Osteocyte (in vitro differentiated cells): ENCODE measurements around the gene OR10H2. TPM values are rescaled to one million over a fixed set of nuclear protein-coding genes. Genes with fewer than 3 reads are reported as not detected.

Experiments used
- DNase-seq: peaks from one replicate; pipeline ENCODE4 v3.0.0; 2021; ENCODE audit warnings: mixed read lengths; ENCODE audit not compliant: unreplicated experiment; ENCODE audit errors: extremely low spot score
- H3K27ac Mint-ChIP-seq: one replicate; pipeline ENCODE4 v1.8.0; 2021; ENCODE audit warnings: mild to moderate bottlenecking, mixed read lengths; ENCODE audit not compliant: unreplicated experiment
- H3K27me3 Mint-ChIP-seq: one replicate; pipeline ENCODE4 v1.8.0; 2021; ENCODE audit warnings: mixed read lengths; ENCODE audit not compliant: unreplicated experiment
- H3K36me3 Mint-ChIP-seq: one replicate; pipeline ENCODE4 v1.8.0; 2021; ENCODE audit warnings: mixed read lengths; ENCODE audit not compliant: unreplicated experiment
- H3K4me1 Mint-ChIP-seq: one replicate; pipeline ENCODE4 v1.8.0; 2021; ENCODE audit warnings: mixed read lengths; ENCODE audit not compliant: unreplicated experiment
- H3K4me3 Mint-ChIP-seq: one replicate; pipeline ENCODE4 v1.8.0; 2021; ENCODE audit warnings: mild to moderate bottlenecking, moderate library complexity, mixed read lengths; ENCODE audit not compliant: unreplicated experiment
- H3K9me3 Mint-ChIP-seq: one replicate; pipeline ENCODE4 v1.8.0; 2021; ENCODE audit warnings: mixed read lengths; ENCODE audit not compliant: unreplicated experiment
- CTCF ChIP-seq: fragments of 200-600 bp; sonication (generic); IDR thresholded peaks from 2 replicates; pipeline ENCODE4 v1.5.0; 2021; ENCODE audit warnings: antibody characterized with exemption, mild to moderate bottlenecking, moderate library complexity
- total RNA-seq: library from RNA; stranded (reverse); gene quantifications from 2 replicates; pipeline ENCODE4 v1.2.1, GENCODE V29; 2021

Gene OR10H2
- total RNA-seq, 1 donor from 2014 or later, result not detected

GRCh38 chr19:15715642-15716041, 12.2 kb upstream of the OR10H2 start:
- no peaks in the 10 kb centered on the region for H3K27me3 Mint-ChIP-seq
- H3K36me3 Mint-ChIP-seq, result no peaks in the 10 kb centered on the region
- no peak for DNase-seq
- H3K9me3 Mint-ChIP-seq, result peaks cover 33% of the 10 kb centered on the region
- TF ChIP-seq CTCF, result no peak
- H3K27ac Mint-ChIP-seq, result no peak overlapping the region
- no peaks in the 10 kb centered on the region for H3K4me1 Mint-ChIP-seq
- H3K4me3 Mint-ChIP-seq, result no peak overlapping the region

- DNase-seq, result no peak
- Mint-ChIP-seq H3K36me3 (no peaks in the 10 kb centered on the region), H3K27me3 (no peaks in the 10 kb centered on the region), H3K4me3 (no peak overlapping the region), H3K27ac (no peak overlapping the region), H3K4me1 (no peaks in the 10 kb centered on the region), H3K9me3 (peaks cover 43% of the 10 kb centered on the region)
- no peak for TF ChIP-seq CTCF
Observed at GRCh38 chr19:15717809-15718208, 10.0 kb upstream of the OR10H2 start.

- no peak overlapping the region for H3K27ac Mint-ChIP-seq
- H3K9me3 Mint-ChIP-seq, result peaks cover 42% of the 10 kb centered on the region
- no peaks in the 10 kb centered on the region for H3K27me3 Mint-ChIP-seq
- DNase-seq, result no peak
- no peaks in the 10 kb centered on the region for H3K36me3 Mint-ChIP-seq
- no peak overlapping the region for H3K4me3 Mint-ChIP-seq
- TF ChIP-seq CTCF, result no peak
- no peaks in the 10 kb centered on the region for H3K4me1 Mint-ChIP-seq
Observed at GRCh38 chr19:15721268-15721667, 6.6 kb upstream of the OR10H2 start.

- Mint-ChIP-seq H3K4me1 (no peaks in the 10 kb centered on the region), H3K36me3 (no peaks in the 10 kb centered on the region), H3K9me3 (peaks cover 48% of the 10 kb centered on the region), H3K4me3 (no peak overlapping the region), H3K27ac (no peak overlapping the region), H3K27me3 (no peaks in the 10 kb centered on the region)
- no peak for DNase-seq
- no peak for TF ChIP-seq CTCF
Observed at GRCh38 chr19:15722956-15723355, 4.9 kb upstream of the OR10H2 start.

GRCh38 chr19:15730538-15730937, 2.7 kb downstream of the OR10H2 start:
- TF ChIP-seq CTCF, result no peak
- Mint-ChIP-seq H3K9me3 (peaks cover 31% of the 10 kb centered on the region), H3K4me1 (no peaks in the 10 kb centered on the region), H3K27ac (no peak overlapping the region), H3K4me3 (no peak overlapping the region), H3K36me3 (no peaks in the 10 kb centered on the region), H3K27me3 (no peaks in the 10 kb centered on the region)
- no peak for DNase-seq
